Left kidney (tissue), 2 donors: ENCODE data around the gene KCNK6. TPM values are rescaled to one million over a fixed set of nuclear protein-coding genes. Genes with fewer than 3 reads are reported as not detected.
"Not testable (repeated sequence)": the region's sequence is repeated elsewhere in the genome, so short reads cannot be mapped to it uniquely, and the experiment has no call there.

Source experiments
- DNase-seq: peaks from one replicate; pipeline ENCODE4 v3.0.0-alpha.2; 2013
- polyA plus RNA-seq: library from polyadenylated mRNA; unstranded; fragments of 120-200 nt; gene quantifications from one replicate; pipeline ENCODE4 v1.2.1, GENCODE V29; 2013; ENCODE audit not compliant: insufficient read length

The KCNK6 gene
- polyA plus RNA-seq, 1 donor, result 3.7 TPM

- peak; percentile 60 for DNase-seq
Observed at GRCh38 chr19:38362076-38362945, 42.7 kb downstream of the KCNK6 start.

DNA sequence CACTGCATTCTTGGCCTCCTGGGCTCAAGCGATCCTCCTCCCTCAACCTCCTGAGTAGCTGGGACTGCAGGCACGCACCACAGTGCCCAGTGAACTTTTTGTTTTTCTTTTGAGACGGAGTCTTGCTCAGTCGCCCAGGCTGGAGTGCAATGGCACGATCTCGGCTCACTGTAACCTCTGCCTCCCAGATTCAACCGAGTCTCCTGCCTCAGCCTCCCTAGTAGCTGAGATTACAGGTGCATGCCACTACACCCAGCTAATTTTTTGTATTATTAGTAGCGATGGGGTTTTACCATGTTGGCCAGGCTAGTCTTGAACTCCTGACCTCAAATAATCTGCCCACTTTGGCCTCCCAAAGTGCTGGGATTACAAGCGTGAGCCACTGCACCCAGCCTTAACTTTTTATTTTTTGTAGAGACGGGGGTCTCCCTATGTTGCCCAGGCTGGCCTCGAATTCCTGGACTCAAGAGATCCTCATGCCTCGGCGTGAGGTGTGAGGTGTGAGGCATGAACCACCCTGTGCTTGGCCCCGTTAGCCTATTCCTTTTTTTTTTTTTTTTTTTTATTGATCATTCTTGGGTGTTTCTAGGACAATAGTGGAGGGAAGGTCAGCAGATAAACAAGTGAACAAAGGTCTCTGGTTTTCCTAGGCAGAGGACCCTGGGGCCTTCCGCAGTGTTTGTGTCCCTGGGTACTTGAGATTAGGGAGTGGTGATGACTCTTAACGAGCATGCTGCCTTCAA, 43.5 kb downstream of the KCNK6 start:
- not testable (repeated sequence) for DNase-seq

DNA sequence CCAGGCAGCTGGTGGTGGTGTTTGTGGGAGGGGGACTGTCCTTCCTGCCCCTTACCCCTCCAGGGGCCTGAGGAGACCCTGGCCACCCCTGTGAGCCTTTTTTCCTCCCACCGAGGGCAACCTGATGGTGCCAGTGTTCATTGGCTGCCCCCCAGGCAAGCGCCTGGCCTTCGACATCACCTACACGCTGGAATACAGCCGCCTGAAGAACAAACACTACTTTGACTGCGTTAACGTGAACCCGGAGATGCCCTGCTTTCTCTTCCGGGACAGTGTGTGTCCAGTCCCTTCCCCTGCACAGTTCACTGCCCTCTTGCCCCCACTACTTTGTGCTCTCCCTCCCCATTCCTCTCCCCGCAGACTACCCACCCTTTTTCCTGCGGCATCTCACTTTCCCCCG, 47.4 kb downstream of the KCNK6 start:
- DNase-seq, result no peak

DNA sequence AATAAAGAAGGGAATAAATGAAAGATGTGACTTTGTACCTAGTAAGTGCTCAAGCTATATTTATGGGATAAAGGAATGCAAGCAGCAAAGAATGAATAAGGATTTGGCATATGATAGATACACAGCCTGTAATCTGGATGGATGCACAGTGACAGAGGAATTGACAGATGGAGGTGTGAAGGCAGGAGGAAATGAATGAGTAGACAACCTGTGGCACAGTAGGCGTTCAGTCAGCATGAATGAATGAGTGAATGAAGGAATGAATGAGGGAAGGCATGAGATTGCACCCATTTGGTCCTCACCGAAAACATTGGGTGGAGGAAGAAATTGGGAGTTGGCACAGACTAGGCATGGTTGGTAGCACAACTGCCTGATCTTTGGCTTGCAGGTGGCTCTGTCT, 49.9 kb downstream of the KCNK6 start:
- DNase-seq, result no peak

DNA sequence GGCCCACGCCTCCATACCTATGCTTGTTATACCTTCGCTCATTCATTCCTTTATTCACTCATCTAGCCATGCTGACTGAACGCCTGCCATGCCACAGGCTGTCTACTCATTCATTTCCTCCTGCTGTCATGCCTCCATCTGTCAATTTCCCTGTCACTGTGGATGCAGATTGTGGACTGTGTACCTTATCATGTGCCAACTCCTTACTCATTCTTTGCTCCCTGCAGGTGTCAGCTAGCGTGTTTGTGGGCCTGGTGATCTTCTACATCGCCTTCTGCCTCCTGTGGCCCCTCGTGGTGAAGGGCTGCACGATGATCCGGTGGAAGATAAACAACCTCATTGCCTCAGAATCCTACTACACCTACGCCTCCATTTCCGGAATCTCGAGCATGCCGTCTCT, 50.7 kb downstream of the KCNK6 start:
- DNase-seq, result no peak

DNA sequence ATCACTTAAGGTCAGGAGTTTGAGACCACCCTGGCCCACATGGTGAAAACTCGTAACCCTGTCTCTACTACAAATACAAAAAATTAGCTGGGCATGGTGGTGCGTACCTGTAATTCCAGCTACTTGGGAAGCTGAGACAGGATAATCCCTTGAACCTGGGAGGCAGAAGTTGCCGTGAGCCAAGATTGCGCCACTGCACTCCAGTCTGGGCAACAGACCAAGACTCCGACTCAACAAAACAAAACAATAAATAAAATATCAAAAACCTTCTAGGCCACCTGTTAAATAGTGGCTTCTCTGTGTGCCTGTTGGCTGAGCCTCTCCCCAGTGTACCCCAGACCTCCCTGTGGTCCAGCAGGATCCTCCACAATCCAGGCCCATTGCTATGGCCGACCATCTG, 51.4 kb downstream of the KCNK6 start:
- no peak for DNase-seq

DNA sequence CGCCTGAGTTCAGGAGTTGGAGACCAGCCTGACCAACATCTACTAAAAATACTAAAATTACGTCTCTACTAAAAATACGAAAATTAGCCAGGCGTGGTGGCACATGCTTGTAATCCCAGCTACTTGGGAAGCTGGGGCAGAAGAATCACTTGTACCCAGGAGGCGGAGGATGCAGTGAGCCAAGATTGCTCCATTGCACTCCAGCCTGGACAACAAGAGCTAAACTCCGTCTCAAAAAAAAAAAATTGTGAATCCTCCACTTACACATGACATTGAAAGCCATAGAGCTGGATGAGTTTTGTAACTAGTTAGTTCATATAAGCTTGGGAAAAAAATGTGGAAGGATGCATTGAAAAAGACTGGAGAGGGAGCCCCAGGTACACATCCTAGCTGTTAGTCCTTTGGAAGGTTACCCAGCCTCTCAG, 54.3 kb downstream of the KCNK6 start:
- DNase-seq, result no peak

- DNase-seq, result peak; percentile 98
Observed at GRCh38 chr19:38374332-38375097, 54.9 kb downstream of the KCNK6 start, which contains the start of gene PSMD8. TSS of gene PSMD8 (plus strand) at chr19:38374571. CDS start at chr19:38374602, 31 bp downstream.

GRCh38 chr19:38375098-38375493, 55.5 kb downstream of the KCNK6 start:
- DNase-seq, result no peak

DNA sequence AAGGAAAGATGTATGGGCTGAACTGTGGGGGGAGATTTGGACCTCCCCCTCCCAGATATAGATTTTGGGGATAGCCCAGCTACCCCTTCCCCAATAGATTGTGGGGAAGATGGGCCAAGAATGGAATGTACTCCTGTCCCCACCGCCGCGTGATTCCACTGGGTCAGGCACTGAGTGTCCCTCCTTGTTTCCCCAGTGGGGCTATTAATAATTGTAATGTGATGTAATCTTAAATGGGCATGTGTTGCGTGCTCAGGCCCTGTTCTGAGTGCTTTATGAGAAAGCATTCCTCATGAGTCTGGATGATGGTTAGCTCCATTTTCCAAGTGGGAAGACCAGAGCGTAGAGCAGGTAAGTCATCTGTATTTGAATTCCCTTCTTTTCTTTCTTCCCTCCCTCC, 56.1 kb downstream of the KCNK6 start:
- no peak for DNase-seq

- no peak for DNase-seq
Observed at GRCh38 chr19:38376576-38376975, 56.9 kb downstream of the KCNK6 start.

- no peak for DNase-seq
Observed at GRCh38 chr19:38377052-38377451, 57.4 kb downstream of the KCNK6 start.

DNA sequence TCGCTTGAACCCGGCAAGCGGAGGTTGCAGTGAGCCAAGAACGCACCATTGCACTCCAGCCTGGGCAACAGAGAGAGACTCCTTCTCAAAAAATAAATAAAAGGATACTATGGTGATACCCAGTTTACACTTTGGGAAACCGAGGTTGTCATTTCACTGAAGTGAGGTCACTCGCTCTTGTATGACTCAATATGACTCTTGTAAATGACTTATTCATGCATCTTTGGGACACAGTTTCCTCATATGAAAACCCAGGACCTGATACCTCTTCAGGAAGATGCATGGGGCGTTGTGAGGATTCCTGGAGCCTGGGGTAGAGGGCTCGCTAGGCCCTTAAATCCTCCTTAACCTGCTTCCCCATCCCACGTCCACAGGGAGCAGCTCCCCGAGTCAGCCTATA, 59.2 kb downstream of the KCNK6 start:
- DNase-seq, result no peak

GRCh38 chr19:38381138-38381537, 61.5 kb downstream of the KCNK6 start:
- no peak for DNase-seq

Other genes with a start within 250 kb of the KCNK6 start
- gene DPF1, start 95.6 kb upstream of the KCNK6 start, polyA plus RNA-seq, result 2.0 TPM
- gene PPP1R14A, start 63.5 kb upstream of the KCNK6 start, polyA plus RNA-seq, result 4.6 TPM
- gene SPINT2, start 55.3 kb upstream of the KCNK6 start, polyA plus RNA-seq, result 274 TPM
- 5.5 TPM for gene C19orf33, start 15.6 kb upstream of the KCNK6 start, polyA plus RNA-seq
- gene YIF1B, start 3.9 kb upstream of the KCNK6 start, polyA plus RNA-seq, result 26.1 TPM
- 9.8 TPM for gene CATSPERG, start 16.0 kb downstream of the KCNK6 start, polyA plus RNA-seq
- gene PSMD8, start 54.7 kb downstream of the KCNK6 start, polyA plus RNA-seq, result 140 TPM
- 0.48 TPM for gene GGN, start 68.2 kb downstream of the KCNK6 start, polyA plus RNA-seq
- gene SPRED3, start 68.9 kb downstream of the KCNK6 start, polyA plus RNA-seq, result 1.4 TPM
- 13.0 TPM for gene FAM98C, start 83.2 kb downstream of the KCNK6 start, polyA plus RNA-seq
- gene RASGRP4, start 106.4 kb downstream of the KCNK6 start, polyA plus RNA-seq, result 0.67 TPM
- 9.6 TPM for gene RYR1, start 113.8 kb downstream of the KCNK6 start, polyA plus RNA-seq